OCI-LY7 (cell line): ENCODE measurements around the gene EHBP1. TPM values are rescaled to one million over a fixed set of nuclear protein-coding genes. Genes with fewer than 3 reads are reported as not detected.
A peak's percentile ranks its signal among the peaks of the same experiment; 100 is the strongest.

Experiments
- BruUV-seq: library from RNA; stranded (reverse); fragments of 400-500 nt; replicated peaks from 2 replicates; lab custom pipeline; 2021; lab: Mats Ljungman, UMichigan
- CTCF ChIA-PET: fragments of 300-600 bp; sonication (Branson Sonifier 250); formaldehyde crosslinking; loops from one replicate; lab custom pipeline; 2022; ENCODE audit warnings: antibody characterized with exemption; ENCODE audit not compliant: unreplicated experiment; lab: Charles Lee
- POLR2A ChIA-PET: fragments of 300-600 bp; sonication (Branson Sonifier 250); formaldehyde crosslinking; loops from one replicate; lab custom pipeline; 2022; ENCODE audit warnings: antibody characterized with exemption; lab: Charles Lee
- DNase-seq: peaks from one replicate; pipeline ENCODE4 v3.0.0-alpha.2; 2015; ENCODE audit warnings: low spot score
- H2AFZ ChIP-seq: fragments of 200-600 bp; sonication (generic), shearing (Covaris generic); 2 replicates; pipeline ENCODE4 v1.6.1; 2014; ENCODE audit warnings: mild to moderate bottlenecking, antibody characterized with exemption, low read length, moderate library complexity
- H3K27ac ChIP-seq: fragments of 200-600 bp; sonication (generic); 2 replicates; pipeline ENCODE4 v1.5.1; 2014; ENCODE audit warnings: mixed run types, low read depth, mild to moderate bottlenecking, moderate library complexity, low read length, inconsistent platforms; ENCODE audit not compliant: poor library complexity, severe bottlenecking
- H3K36me3 ChIP-seq: fragments of 200-600 bp; sonication (generic); 2 replicates; pipeline ENCODE4 v1.6.1; 2014; ENCODE audit warnings: mild to moderate bottlenecking, antibody characterized with exemption, low read length, moderate library complexity, mixed read lengths; ENCODE audit not compliant: insufficient read depth
- H3K4me1 ChIP-seq: fragments of 200-600 bp; sonication (generic); 2 replicates; pipeline ENCODE4 v1.5.1; 2014; ENCODE audit warnings: mild to moderate bottlenecking, low read length; ENCODE audit not compliant: insufficient read depth, poor library complexity, severe bottlenecking
- H3K4me2 ChIP-seq: fragments of 200-600 bp; sonication (generic); 2 replicates; pipeline ENCODE4 v1.6.1; 2014; ENCODE audit warnings: mild to moderate bottlenecking, low read length
- H3K4me3 ChIP-seq: fragments of 200-600 bp; sonication (generic); 2 replicates; pipeline ENCODE4 v1.5.1; 2014; ENCODE audit warnings: mild to moderate bottlenecking, low read depth, low read length; ENCODE audit not compliant: poor library complexity, severe bottlenecking
- H3K79me2 ChIP-seq: fragments of 200-600 bp; sonication (generic); 2 replicates; pipeline ENCODE4 v1.6.1; 2016; ENCODE audit warnings: low read depth, mild to moderate bottlenecking, low read length, moderate library complexity, mixed read lengths; ENCODE audit not compliant: insufficient read depth
- H3K9me2 ChIP-seq: fragments of 200-600 bp; sonication (generic); 2 replicates; pipeline ENCODE4 v1.6.1; 2016; ENCODE audit warnings: mild to moderate bottlenecking, low read length, mixed read lengths; ENCODE audit not compliant: insufficient read depth
- H3K9me3 ChIP-seq: fragments of 200-600 bp; sonication (generic); 2 replicates; pipeline ENCODE4 v1.6.1; 2014; ENCODE audit warnings: mild to moderate bottlenecking, mixed run types, low read length, mixed read lengths
- H4K20me1 ChIP-seq: fragments of 200-600 bp; sonication (generic); 2 replicates; pipeline ENCODE4 v1.6.1; 2014; ENCODE audit warnings: mild to moderate bottlenecking, antibody characterized with exemption, low read length, moderate library complexity, mixed read lengths; ENCODE audit not compliant: insufficient read depth
- CTCF ChIP-seq: fragments of 200-600 bp; sonication (generic); conservative IDR thresholded peaks from 2 replicates; pipeline ENCODE4 v1.5.1; 2014; ENCODE audit warnings: mild to moderate bottlenecking, antibody characterized with exemption, low read length, moderate library complexity, mixed read lengths
- EZH2phosphoT487 ChIP-seq: fragments of 200-600 bp; sonication (generic); IDR thresholded peaks from 2 replicates; pipeline ENCODE4 v1.6.1; 2018; ENCODE audit warnings: low read depth, borderline replicate concordance, mild to moderate bottlenecking, mixed run types, antibody characterized with exemption, low read length, moderate library complexity, mixed read lengths
- intact Hi-C: fragments of 100-400 bp; cut with micrococcal nuclease; formaldehyde crosslinking; loops from one replicate; pipeline ENCODE4 v1.10.0; 2022; ENCODE audit not compliant: unreplicated experiment
- total RNA-seq, 2 experiments: library from RNA; depleted of rRNA in 1 of 2; stranded (reverse); fragments of >200 nt in 1 of 2; shearing (Covaris generic) in 1 of 2; gene quantifications; 2 replicates each; pipeline ENCODE4 v1.2.3, GENCODE V29; 2014 to 2022

Gene EHBP1
- total RNA-seq, 2 experiments from 2014 or later = 26.8 to 34.1 TPM

GRCh38 chr2:63047321-63048279 is 342.1 kb downstream of the EHBP1 start:
- intact Hi-C loops = no loop called here
- Histone ChIP-seq H3K4me1 (peaks cover 5% of the 10 kb centered on the region), H3K9me3 (no peaks in the 10 kb centered on the region), H3K4me2 (peak overlapping the region; percentile 24; the same call in 1 of the 2 replicates), H4K20me1 (no peaks in the 10 kb centered on the region), H2AFZ (no peak overlapping the region), H3K79me2 (no peaks in the 10 kb centered on the region), H3K36me3 (no peaks in the 10 kb centered on the region), H3K4me3 (no peak overlapping the region), H3K9me2 (no peaks in the 10 kb centered on the region), H3K27ac (no peak overlapping the region)
- POLR2A ChIA-PET = interaction anchor here (0.6 to 0.7 kb wide), 2 partner anchors 105 to 935 kb away, joined by 3 read pairs; no protein-coding TSS in a partner anchor
- no peak for TF ChIP-seq CTCF
- no peak for TF ChIP-seq EZH2phosphoT487
- BruUV-seq = no TSS peak
- CTCF ChIA-PET = no interaction called here
- DNase-seq = no peak

- H3K4me3 ChIP-seq = no peak overlapping the region
- ChIA-PET CTCF (no interaction called here), POLR2A (interaction anchor here (0.6 kb wide), 1 partner anchor 31 kb away, joined by 12 read pairs; no protein-coding TSS in a partner anchor)
- H2AFZ ChIP-seq = no peak overlapping the region
- no peaks in the 10 kb centered on the region for H3K36me3 ChIP-seq
- no TSS peak for BruUV-seq
- TF ChIP-seq EZH2phosphoT487 (no peak), CTCF (no peak)
- H3K9me2 ChIP-seq = no peaks in the 10 kb centered on the region
- no peaks in the 10 kb centered on the region for H3K9me3 ChIP-seq
- peaks cover 5% of the 10 kb centered on the region for H3K4me1 ChIP-seq
- DNase-seq = no peak
- H3K27ac ChIP-seq = no peak overlapping the region
- intact Hi-C loops = no loop called here
- H4K20me1 ChIP-seq = no peaks in the 10 kb centered on the region
- no peak overlapping the region for H3K4me2 ChIP-seq
- no peaks in the 10 kb centered on the region for H3K79me2 ChIP-seq
These were observed 343.1 kb downstream of the EHBP1 start for GRCh38 chr2:63048367-63049171.
